Aorta (tissue), 5 donors: ENCODE measurements around the gene LRPAP1. TPM values are rescaled to one million over a fixed set of nuclear protein-coding genes. Genes with fewer than 3 reads are reported as not detected.
"Not testable (repeated sequence)": the region's sequence is repeated elsewhere in the genome, so short reads cannot be mapped to it uniquely, and the experiment has no call there.

Experiments used
- ATAC-seq: fragments of 200-7000 bp; cut with Tn5 transposase; one replicate; pipeline ENCODE4 v1.9.1; 2022; ENCODE audit warnings: moderate library complexity; ENCODE audit not compliant: low FRiP score
- DNase-seq, 2 donors: peaks; one replicate each; pipeline ENCODE4 v3.0.0-alpha.2; 2020
- H3K27ac ChIP-seq, 2 donors: one replicate each; pipeline ENCODE4 v1.5.1; 2013; ENCODE audit warnings: low read length in 2 of 2, mild to moderate bottlenecking in 2 of 2, moderate library complexity in 2 of 2, control low read depth in 1 of 2, inconsistent platforms in 1 of 2, low read depth in 1 of 2
- H3K27me3 ChIP-seq, 2 donors: one replicate each; pipeline ENCODE4 v1.6.1; 2013; ENCODE audit warnings: control low read depth in 1 of 2, low read length in 1 of 2, mild to moderate bottlenecking in 1 of 2, moderate library complexity in 1 of 2; ENCODE audit not compliant: insufficient read depth in 2 of 2, control insufficient read depth in 1 of 2
- H3K36me3 ChIP-seq, 2 donors: one replicate each; pipeline ENCODE4 v1.6.1; 2013; ENCODE audit warnings: control low read depth in 1 of 2, low read length in 1 of 2, mild to moderate bottlenecking in 1 of 2; ENCODE audit not compliant: insufficient read depth in 2 of 2, control insufficient read depth in 1 of 2
- H3K4me1 ChIP-seq, 2 donors: one replicate each; pipeline ENCODE4 v1.6.1; 2013; ENCODE audit warnings: low read length in 2 of 2, control low read depth in 1 of 2, mild to moderate bottlenecking in 1 of 2, moderate library complexity in 1 of 2; ENCODE audit not compliant: insufficient read depth in 2 of 2, control insufficient read depth in 1 of 2
- H3K4me3 ChIP-seq, 2 donors: one replicate each; pipeline ENCODE4 v1.5.1; 2013; ENCODE audit warnings: low read length in 2 of 2, control low read depth in 1 of 2, mild to moderate bottlenecking in 1 of 2
- H3K9me3 ChIP-seq: one replicate; pipeline ENCODE4 v1.6.1; 2013; ENCODE audit warnings: mild to moderate bottlenecking, low read length; ENCODE audit not compliant: control insufficient read depth
- WGBS, 2 donors: extraction: QIAGEN DNeasy Blood & Tissue Kit; methylation state at CpG; one replicate each; pipeline ENCODE4 v1.1.7; 2013; 5-methylcytosine and 5-hydroxymethylcytosine counted together
- intact Hi-C, 2 donors: fragments of 100-400 bp; cut with DNase I; formaldehyde crosslinking; loops; one replicate each; pipeline versions ENCODE4 v1.14.2 to v1.15.0; 2022
- polyA plus RNA-seq, 2 donors: library from polyadenylated mRNA; stranded (reverse); fragments of 200-250 nt; gene quantifications; one replicate each; pipeline ENCODE4 v1.2.3, GENCODE V29; 2013
- total RNA-seq, 2 donors: library from RNA; stranded (reverse); fragmentation: NEBNext Ultra II Directional; extraction: Animal tissue kit (Norgen Biotek cat#: 25700); gene quantifications; one replicate each; pipeline ENCODE4 v1.2.1, GENCODE V29; 2021
- donor health status: healthy with polysubstance abuse.
- donor health status: Bipolar disorder and iron deficiency.
- donor health status: DM: no; HTN: no; CAD: no.
- donor health status: DM: no; HTN: no; CAD: no.
- donor health status: DM: yes; HTN: yes; CAD: no.

LRPAP1 gene
- total and polyA plus RNA-seq, 4 donors: 95.4 to 196 (median 132) TPM

- ATAC-seq, H3K4me1 ChIP-seq, H3K4me3 ChIP-seq, H3K9me3 ChIP-seq, H3K27ac ChIP-seq, intact Hi-C loops, H3K27me3 ChIP-seq, DNase-seq: not testable (repeated sequence)
- H3K36me3 ChIP-seq: peaks cover 0 to 16% of the 10 kb centered on the region in 2 donors
- 96 to 98% methylated on average over 20 to 21 of the region's 27 CpGs for WGBS, 2 donors
Measured at GRCh38 chr4:3511601-3512000, 20.6 kb downstream of the LRPAP1 start.

- DNase-seq (no peak), ATAC-seq (no peak)
- Histone ChIP-seq H3K27me3 (no peaks in the 10 kb centered on the region), H3K9me3 (no peaks in the 10 kb centered on the region), H3K36me3 (peaks cover 0 to 14% of the 10 kb centered on the region in 2 donors), H3K27ac (no peak overlapping the region), H3K4me3 (no peak overlapping the region), H3K4me1 (no peaks in the 10 kb centered on the region)
- intact Hi-C loops: no loop called here
- WGBS, 2 donors: 96 to 97% methylated on average over 6 of the region's 6 CpGs
Measured at GRCh38 chr4:3511187-3511586, 21.0 kb downstream of the LRPAP1 start.

GRCh38 chr4:3510481-3510880, 21.7 kb downstream of the LRPAP1 start:
- Histone ChIP-seq H3K36me3 (peaks cover 0 to 11% of the 10 kb centered on the region in 2 donors), H3K4me3 (no peak overlapping the region), H3K9me3 (no peaks in the 10 kb centered on the region), H3K4me1 (no peaks in the 10 kb centered on the region), H3K27ac (no peak overlapping the region), H3K27me3 (no peaks in the 10 kb centered on the region)
- DNase-seq (no peak), ATAC-seq (no peak)
- intact Hi-C loops: no loop called here
- WGBS, 2 donors: 93 to 95% methylated on average over 16 of the region's 16 CpGs

GRCh38 chr4:3508542-3508941, 23.7 kb downstream of the LRPAP1 start:
- H3K4me3 ChIP-seq: no peak overlapping the region
- H3K27ac ChIP-seq: no peak overlapping the region
- no peaks in the 10 kb centered on the region for H3K9me3 ChIP-seq
- 86 to 98% methylated on average over 10 of the region's 10 CpGs for WGBS, 2 donors
- peaks cover 0 to 11% of the 10 kb centered on the region in 2 donors for H3K36me3 ChIP-seq
- no peak for DNase-seq
- intact Hi-C loops: no loop called here
- ATAC-seq: no peak
- no peaks in the 10 kb centered on the region for H3K4me1 ChIP-seq
- no peaks in the 10 kb centered on the region for H3K27me3 ChIP-seq

GRCh38 chr4:3505231-3505630, 27.0 kb downstream of the LRPAP1 start:
- whole genome bisulfite sequencing, 2 donors: 90 to 96% methylated on average over 16 of the region's 16 CpGs
- intact Hi-C loops: no loop called here
- Histone ChIP-seq H3K4me1 (no peaks in the 10 kb centered on the region), H3K4me3 (no peak overlapping the region), H3K9me3 (no peaks in the 10 kb centered on the region), H3K27ac (no peak overlapping the region), H3K36me3 (peaks cover 0 to 6% of the 10 kb centered on the region in 2 donors), H3K27me3 (no peaks in the 10 kb centered on the region)
- DNase-seq (no peak), ATAC-seq (no peak)

- intact Hi-C loops: no loop called here
- Histone ChIP-seq H3K9me3 (no peaks in the 10 kb centered on the region), H3K4me3 (no peak overlapping the region), H3K4me1 (no peaks in the 10 kb centered on the region), H3K27me3 (no peaks in the 10 kb centered on the region), H3K27ac (no peak overlapping the region), H3K36me3 (no peaks in the 10 kb centered on the region)
- ATAC-seq (no peak), DNase-seq (no peak)
- WGBS, 2 donors: 85 to 93% methylated on average over 39 of the region's 39 CpGs
Measured at GRCh38 chr4:3502941-3503936, 29.0 kb downstream of the LRPAP1 start.

GRCh38 chr4:3501825-3502425, 30.3 kb downstream of the LRPAP1 start:
- no peak overlapping the region for H3K27ac ChIP-seq
- WGBS, 2 donors: 88 to 89% methylated on average over 19 of the region's 19 CpGs
- ATAC-seq (no peak), DNase-seq (no peak)
- no peaks in the 10 kb centered on the region for H3K9me3 ChIP-seq
- no peaks in the 10 kb centered on the region for H3K36me3 ChIP-seq
- H3K4me1 ChIP-seq: no peaks in the 10 kb centered on the region
- intact Hi-C loops: no loop called here
- no peak overlapping the region for H3K4me3 ChIP-seq
- no peaks in the 10 kb centered on the region for H3K27me3 ChIP-seq

GRCh38 chr4:3501126-3501824, 30.9 kb downstream of the LRPAP1 start:
- intact Hi-C loops: no loop called here
- H3K4me3 ChIP-seq: no peak overlapping the region

More at GRCh38 chr4:3501126-3501824, 30.9 kb downstream of the LRPAP1 start:
- DNase-seq (no peak), ATAC-seq (no peak)
- H3K27ac ChIP-seq: no peak overlapping the region
- no peaks in the 10 kb centered on the region for H3K4me1 ChIP-seq
- H3K27me3 ChIP-seq: no peaks in the 10 kb centered on the region
- H3K36me3 ChIP-seq: no peaks in the 10 kb centered on the region
- 86 to 90% methylated on average over 24 of the region's 24 CpGs for whole genome bisulfite sequencing, 2 donors
- H3K9me3 ChIP-seq: no peaks in the 10 kb centered on the region
